Endothelial cell (in vitro differentiated cells): ENCODE measurements around the gene FGF16. TPM values are rescaled to one million over a fixed set of nuclear protein-coding genes. Genes with fewer than 3 reads are reported as not detected.

Source experiments
- DNase-seq: peaks from one replicate; pipeline ENCODE4 v3.0.0; 2021; ENCODE audit warnings: low spot score
- H3K27ac Mint-ChIP-seq: one replicate; pipeline ENCODE4 v1.8.0; 2021; ENCODE audit warnings: mixed read lengths, inconsistent platforms; ENCODE audit not compliant: unreplicated experiment
- H3K27me3 Mint-ChIP-seq: one replicate; pipeline ENCODE4 v1.8.0; 2021; ENCODE audit warnings: mild to moderate bottlenecking, moderate library complexity, mixed read lengths, inconsistent platforms; ENCODE audit not compliant: unreplicated experiment
- H3K36me3 Mint-ChIP-seq: one replicate; pipeline ENCODE4 v1.8.0; 2021; ENCODE audit warnings: mild to moderate bottlenecking, low read depth, mixed read lengths, inconsistent platforms; ENCODE audit not compliant: unreplicated experiment
- H3K4me1 Mint-ChIP-seq: one replicate; pipeline ENCODE4 v1.8.0; 2021; ENCODE audit warnings: mild to moderate bottlenecking, mixed read lengths, inconsistent platforms; ENCODE audit not compliant: unreplicated experiment
- H3K4me3 Mint-ChIP-seq: one replicate; pipeline ENCODE4 v1.8.0; 2021; ENCODE audit warnings: mild to moderate bottlenecking, mixed read lengths, inconsistent platforms; ENCODE audit not compliant: unreplicated experiment
- H3K9me3 Mint-ChIP-seq: one replicate; pipeline ENCODE4 v1.8.0; 2021; ENCODE audit warnings: mixed read lengths, inconsistent platforms; ENCODE audit not compliant: unreplicated experiment
- total RNA-seq: library from RNA; stranded (reverse); fragmentation: NEBNext Ultra II Directional; extraction: Animal tissue kit (Norgen Biotek cat#: 25700); gene quantifications from one replicate; pipeline ENCODE4 v1.2.1, GENCODE V29; 2021; ENCODE audit not compliant: unreplicated experiment
- TF ChIP-seq, protein P1 (sequence below): fragments of 200-600 bp; sonication (generic); IDR thresholded peaks from one replicate; pipeline ENCODE4 v1.5.0; 2021; ENCODE audit warnings: antibody characterized with exemption; ENCODE audit not compliant: unreplicated experiment

Gene FGF16
- total RNA-seq, 1 donor from 2014 or later = 2.1 TPM

DNA sequence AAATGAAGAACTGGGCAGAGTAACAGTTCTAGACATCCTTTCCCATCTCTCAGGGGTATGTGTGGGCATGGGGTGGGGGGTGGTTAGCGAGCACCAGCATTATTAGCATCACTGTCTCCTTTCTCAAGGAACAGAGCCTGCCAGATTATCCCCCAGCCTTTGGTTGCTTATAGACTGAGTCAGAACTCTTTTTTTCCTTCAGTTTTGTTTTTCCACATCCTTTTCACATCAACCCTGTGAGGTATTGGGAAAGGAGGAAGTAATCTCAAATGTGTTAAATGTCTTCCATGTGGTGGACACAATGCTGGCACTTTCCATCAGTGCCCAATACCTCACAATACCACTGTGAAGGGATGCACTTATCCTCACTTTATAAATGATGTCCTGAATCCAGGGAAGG is 3.1 kb upstream of the FGF16 start:
- H3K4me1 Mint-ChIP-seq = peaks cover 22% of the 10 kb centered on the region
- no peak for DNase-seq
- H3K36me3 Mint-ChIP-seq = no peaks in the 10 kb centered on the region
- no peak overlapping the region for H3K4me3 Mint-ChIP-seq
- H3K27me3 Mint-ChIP-seq = no peaks in the 10 kb centered on the region
- H3K27ac Mint-ChIP-seq = no peak overlapping the region
- no peaks in the 10 kb centered on the region for H3K9me3 Mint-ChIP-seq
- TF ChIP-seq, protein P1, sequence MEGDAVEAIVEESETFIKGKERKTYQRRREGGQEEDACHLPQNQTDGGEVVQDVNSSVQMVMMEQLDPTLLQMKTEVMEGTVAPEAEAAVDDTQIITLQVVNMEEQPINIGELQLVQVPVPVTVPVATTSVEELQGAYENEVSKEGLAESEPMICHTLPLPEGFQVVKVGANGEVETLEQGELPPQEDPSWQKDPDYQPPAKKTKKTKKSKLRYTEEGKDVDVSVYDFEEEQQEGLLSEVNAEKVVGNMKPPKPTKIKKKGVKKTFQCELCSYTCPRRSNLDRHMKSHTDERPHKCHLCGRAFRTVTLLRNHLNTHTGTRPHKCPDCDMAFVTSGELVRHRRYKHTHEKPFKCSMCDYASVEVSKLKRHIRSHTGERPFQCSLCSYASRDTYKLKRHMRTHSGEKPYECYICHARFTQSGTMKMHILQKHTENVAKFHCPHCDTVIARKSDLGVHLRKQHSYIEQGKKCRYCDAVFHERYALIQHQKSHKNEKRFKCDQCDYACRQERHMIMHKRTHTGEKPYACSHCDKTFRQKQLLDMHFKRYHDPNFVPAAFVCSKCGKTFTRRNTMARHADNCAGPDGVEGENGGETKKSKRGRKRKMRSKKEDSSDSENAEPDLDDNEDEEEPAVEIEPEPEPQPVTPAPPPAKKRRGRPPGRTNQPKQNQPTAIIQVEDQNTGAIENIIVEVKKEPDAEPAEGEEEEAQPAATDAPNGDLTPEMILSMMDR = no peak

DNA sequence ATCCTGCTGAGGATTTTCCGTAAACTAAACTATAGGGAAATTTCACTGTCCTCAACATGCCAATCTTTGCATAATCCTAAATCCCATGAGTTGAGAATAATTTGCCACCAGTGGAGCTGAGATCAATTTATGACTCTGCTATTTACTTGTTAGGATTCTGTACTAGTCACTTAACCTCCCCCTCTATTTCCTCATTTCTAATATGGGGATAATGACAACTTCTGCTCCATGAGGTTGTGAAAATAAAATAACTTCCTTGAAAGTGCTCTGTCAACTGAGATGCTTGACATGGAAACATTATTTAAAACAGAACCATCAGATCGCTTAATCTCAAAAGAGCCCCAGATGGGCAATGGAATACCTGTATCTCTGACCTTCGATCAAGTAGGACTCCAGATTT is 2.6 kb upstream of the FGF16 start:
- H3K4me3 Mint-ChIP-seq = no peak overlapping the region
- H3K27me3 Mint-ChIP-seq = no peaks in the 10 kb centered on the region
- TF ChIP-seq, protein P1 = no peak
- no peak overlapping the region for H3K27ac Mint-ChIP-seq
- peaks cover 23% of the 10 kb centered on the region for H3K4me1 Mint-ChIP-seq
- H3K36me3 Mint-ChIP-seq = no peaks in the 10 kb centered on the region
- no peak for DNase-seq
- no peaks in the 10 kb centered on the region for H3K9me3 Mint-ChIP-seq

DNA sequence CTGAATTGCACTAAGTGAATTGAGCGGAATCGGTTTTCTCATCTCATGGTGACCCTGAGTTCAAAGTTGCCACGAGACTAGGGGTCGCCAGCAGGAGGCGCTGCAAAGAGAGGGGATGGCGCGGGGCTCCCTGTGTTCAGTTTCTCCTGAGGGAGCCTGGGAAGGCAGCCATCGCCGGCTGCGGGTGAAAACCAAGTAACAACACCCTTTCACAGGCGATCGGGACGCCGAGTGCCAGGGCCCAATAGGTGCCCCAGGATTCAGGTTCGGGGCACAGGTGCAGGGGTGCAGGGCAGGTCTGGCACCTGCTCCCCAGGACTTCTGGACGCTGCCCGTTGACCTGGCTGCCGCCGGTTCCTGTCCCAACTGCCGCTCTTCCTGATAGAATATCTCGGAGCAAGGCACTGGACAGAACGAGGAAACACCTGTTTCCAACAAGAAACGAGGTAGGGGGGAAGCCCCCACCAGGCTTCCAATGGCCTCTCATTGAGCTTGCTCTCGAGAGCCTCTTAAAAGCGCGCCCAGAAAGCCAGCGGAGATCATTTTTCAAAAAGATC is 1.1 kb upstream of the FGF16 start:
- TF ChIP-seq, protein P1 = peak; percentile 54
- Mint-ChIP-seq H3K4me1 (peaks cover 31% of the 10 kb centered on the region), H3K36me3 (no peaks in the 10 kb centered on the region), H3K27me3 (peaks cover 2% of the 10 kb centered on the region), H3K9me3 (no peaks in the 10 kb centered on the region), H3K4me3 (peak overlapping the region; percentile 86), H3K27ac (no peak overlapping the region)
- DNase-seq = peak; percentile 48

GRCh38 chrX:77447653-77448569 is 722 bp downstream of the FGF16 start:
- Mint-ChIP-seq H3K4me1 (peaks cover 26% of the 10 kb centered on the region), H3K36me3 (no peaks in the 10 kb centered on the region), H3K9me3 (no peaks in the 10 kb centered on the region), H3K4me3 (no peak overlapping the region), H3K27ac (no peak overlapping the region), H3K27me3 (peaks cover 3% of the 10 kb centered on the region)
- peak; percentile 10 for DNase-seq
- TF ChIP-seq, protein P1 = no peak

GRCh38 chrX:77450415-77450814 is 3.2 kb downstream of the FGF16 start:
- no peak overlapping the region for H3K27ac Mint-ChIP-seq
- peaks cover 20% of the 10 kb centered on the region for H3K4me1 Mint-ChIP-seq
- TF ChIP-seq, protein P1 = no peak
- no peak overlapping the region for H3K4me3 Mint-ChIP-seq
- H3K36me3 Mint-ChIP-seq = no peaks in the 10 kb centered on the region
- H3K27me3 Mint-ChIP-seq = peaks cover 3% of the 10 kb centered on the region
- DNase-seq = no peak
- no peaks in the 10 kb centered on the region for H3K9me3 Mint-ChIP-seq
